IMR-90 (cell line): Measurements from ENCODE around the gene RABIF.

ENCODE experiments used
- BHLHE40 ChIP-seq: fragments of 150-350 bp; IDR thresholded peaks from 2 replicates; pipeline ENCODE4 v1.6.1; 2016; ENCODE audit warnings: mild to moderate bottlenecking, low read depth, low read length
- CTCF ChIP-seq: conservative IDR thresholded peaks from 2 replicates; pipeline ENCODE4 v1.5.1; 2012; ENCODE audit warnings: mild to moderate bottlenecking, low read depth, low read length, improper control_type of control experiment
- ELK1 ChIP-seq: fragments of 150-350 bp; IDR thresholded peaks from 2 replicates; pipeline ENCODE4 v1.6.1; 2016; ENCODE audit warnings: low read depth, mild to moderate bottlenecking, low read length, moderate library complexity, borderline replicate concordance
- FOS ChIP-seq: fragments of 150-350 bp; IDR thresholded peaks from 2 replicates; pipeline ENCODE4 v1.6.1; 2016; ENCODE audit warnings: low read depth, low read length
- MAFK ChIP-seq: IDR thresholded peaks from 2 replicates; pipeline ENCODE4 v1.6.1; 2012; ENCODE audit warnings: low read depth, low read length, improper control_type of control experiment
- MAZ ChIP-seq: IDR thresholded peaks from 2 replicates; pipeline ENCODE4 v1.6.1; 2012; ENCODE audit warnings: low read depth, mild to moderate bottlenecking, low read length, improper control_type of control experiment, moderate library complexity, borderline replicate concordance
- NFE2L2 ChIP-seq: fragments of 150-350 bp; IDR thresholded peaks from 2 replicates; pipeline ENCODE4 v1.6.1; 2016; ENCODE audit warnings: low read depth, mild to moderate bottlenecking, low read length
- POLR2A ChIP-seq: IDR thresholded peaks from 2 replicates; pipeline ENCODE4 v1.6.1; 2012; ENCODE audit warnings: mild to moderate bottlenecking, low read depth, low read length
- RAD21 ChIP-seq: IDR thresholded peaks from 2 replicates; pipeline ENCODE4 v1.6.1; 2012; ENCODE audit warnings: low read length, improper control_type of control experiment
- RCOR1 ChIP-seq: IDR thresholded peaks from 2 replicates; pipeline ENCODE4 v1.6.1; 2012; ENCODE audit warnings: mild to moderate bottlenecking, low read length, improper control_type of control experiment; ENCODE audit not compliant: insufficient replicate concordance
- SMC3 ChIP-seq: fragments of 150-350 bp; IDR thresholded peaks from 2 replicates; pipeline ENCODE4 v1.6.1; 2016; ENCODE audit warnings: low read depth, mild to moderate bottlenecking, antibody characterized with exemption, low read length, moderate library complexity
- USF2 ChIP-seq: fragments of 150-350 bp; IDR thresholded peaks from 2 replicates; pipeline ENCODE4 v1.6.1; 2017; ENCODE audit warnings: mild to moderate bottlenecking, antibody characterized with exemption, low read length, low read depth

- TF ChIP-seq RAD21 (no peak), MAZ (no peak), CTCF (no peak), POLR2A (no peak), ELK1 (no peak), MAFK (no peak), BHLHE40 (no peak), SMC3 (no peak), NFE2L2 (no peak), FOS (no peak), USF2 (no peak), RCOR1 (no peak)
Observed at GRCh38 chr1:202905331-202905730, 16.4 kb upstream of the RABIF start.
